ENCODE data around the gene CELSR1. TPM values are rescaled to one million over a fixed set of nuclear protein-coding genes. Genes with fewer than 3 reads are reported as not detected.

CELSR1 gene
- total and polyA plus RNA-seq, 2 donors from 2014 or later: 15.7 to 49.9 TPM

DNA sequence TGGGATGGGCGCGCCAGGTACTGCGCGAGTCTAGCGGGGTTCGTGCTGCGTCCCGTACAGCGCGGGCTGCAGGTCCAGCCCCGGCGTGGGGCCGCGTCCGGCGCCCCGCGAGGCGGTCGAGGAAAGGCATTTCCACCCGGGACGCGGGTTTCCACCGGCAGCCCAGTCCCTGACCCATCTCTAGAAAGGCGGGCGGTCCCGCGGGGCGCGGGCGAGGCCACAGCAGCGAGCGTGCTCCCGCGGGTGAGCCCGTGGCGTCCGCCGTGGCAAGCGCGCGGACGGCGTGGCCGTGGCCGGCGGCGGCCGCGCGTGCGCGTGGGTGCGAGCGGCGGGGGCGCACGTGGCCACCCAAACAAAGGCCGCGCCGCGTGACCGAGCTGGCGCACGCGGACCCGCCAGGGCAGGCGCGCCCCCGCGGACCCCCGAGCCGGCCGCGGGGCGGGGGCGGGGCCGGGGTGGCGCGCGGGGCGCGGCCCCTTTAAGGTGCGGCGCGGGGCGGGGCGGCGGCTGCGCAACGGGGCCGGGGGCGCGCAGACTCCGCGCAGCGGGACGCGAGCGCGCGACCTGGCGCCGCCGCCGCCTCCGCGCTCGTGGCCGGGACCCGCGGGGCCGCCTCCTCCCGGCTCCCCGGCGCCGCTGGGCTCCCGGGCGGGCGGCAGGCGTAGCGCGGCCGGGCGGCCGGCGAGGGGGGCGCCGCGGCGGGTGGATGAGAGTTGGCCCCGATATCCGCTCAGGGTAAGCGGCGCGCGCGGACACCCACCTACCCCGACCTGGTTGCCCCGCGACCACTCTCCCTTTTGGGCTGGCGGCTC, 39.3 kb upstream of the CELSR1 start:
- Histone ChIP-seq H3K9ac (ENCODE audit: low read length in 3 of 3) (peak overlapping the region in 1 of 3 donors; percentile 22), H3K4me1 (ENCODE audit: control insufficient read depth in 2 of 3, insufficient read depth in 2 of 3, low read depth in 1 of 3, low read length in 3 of 3) (peaks cover 0 to 42% (median 24%) of the 10 kb centered on the region in 3 donors), H3K9me3 (ENCODE audit: control insufficient read depth in 2 of 3, insufficient read depth in 1 of 3, low read length in 3 of 3) (peaks cover 0 to 3% (median 0%) of the 10 kb centered on the region in 3 donors), H3K27me3 (ENCODE audit: control insufficient read depth, insufficient read depth, low read length) (no peaks in the 10 kb centered on the region), H3K4me3 (ENCODE audit: low read length in 3 of 3) (peak overlapping the region in 2 of 3 donors; percentile 2 to 49), H3K27ac (ENCODE audit: low read depth in 2 of 2, low read length in 2 of 2) (no peak overlapping the region), H3K36me3 (ENCODE audit: control insufficient read depth in 2 of 3, insufficient read depth in 3 of 3, low read length in 3 of 3) (no peaks in the 10 kb centered on the region)
- TF ChIP-seq, protein P1, sequence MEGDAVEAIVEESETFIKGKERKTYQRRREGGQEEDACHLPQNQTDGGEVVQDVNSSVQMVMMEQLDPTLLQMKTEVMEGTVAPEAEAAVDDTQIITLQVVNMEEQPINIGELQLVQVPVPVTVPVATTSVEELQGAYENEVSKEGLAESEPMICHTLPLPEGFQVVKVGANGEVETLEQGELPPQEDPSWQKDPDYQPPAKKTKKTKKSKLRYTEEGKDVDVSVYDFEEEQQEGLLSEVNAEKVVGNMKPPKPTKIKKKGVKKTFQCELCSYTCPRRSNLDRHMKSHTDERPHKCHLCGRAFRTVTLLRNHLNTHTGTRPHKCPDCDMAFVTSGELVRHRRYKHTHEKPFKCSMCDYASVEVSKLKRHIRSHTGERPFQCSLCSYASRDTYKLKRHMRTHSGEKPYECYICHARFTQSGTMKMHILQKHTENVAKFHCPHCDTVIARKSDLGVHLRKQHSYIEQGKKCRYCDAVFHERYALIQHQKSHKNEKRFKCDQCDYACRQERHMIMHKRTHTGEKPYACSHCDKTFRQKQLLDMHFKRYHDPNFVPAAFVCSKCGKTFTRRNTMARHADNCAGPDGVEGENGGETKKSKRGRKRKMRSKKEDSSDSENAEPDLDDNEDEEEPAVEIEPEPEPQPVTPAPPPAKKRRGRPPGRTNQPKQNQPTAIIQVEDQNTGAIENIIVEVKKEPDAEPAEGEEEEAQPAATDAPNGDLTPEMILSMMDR (IDR thresholded peaks at IDR 0.05; ENCODE audit: borderline replicate concordance, extremely low read depth, insufficient read depth): no peak
- intact Hi-C loops (cut with DNase I): no loop called here
- peak; percentile 45 to 82 (median 65) for DNase-seq
- no peak for FAIRE-seq

DNA sequence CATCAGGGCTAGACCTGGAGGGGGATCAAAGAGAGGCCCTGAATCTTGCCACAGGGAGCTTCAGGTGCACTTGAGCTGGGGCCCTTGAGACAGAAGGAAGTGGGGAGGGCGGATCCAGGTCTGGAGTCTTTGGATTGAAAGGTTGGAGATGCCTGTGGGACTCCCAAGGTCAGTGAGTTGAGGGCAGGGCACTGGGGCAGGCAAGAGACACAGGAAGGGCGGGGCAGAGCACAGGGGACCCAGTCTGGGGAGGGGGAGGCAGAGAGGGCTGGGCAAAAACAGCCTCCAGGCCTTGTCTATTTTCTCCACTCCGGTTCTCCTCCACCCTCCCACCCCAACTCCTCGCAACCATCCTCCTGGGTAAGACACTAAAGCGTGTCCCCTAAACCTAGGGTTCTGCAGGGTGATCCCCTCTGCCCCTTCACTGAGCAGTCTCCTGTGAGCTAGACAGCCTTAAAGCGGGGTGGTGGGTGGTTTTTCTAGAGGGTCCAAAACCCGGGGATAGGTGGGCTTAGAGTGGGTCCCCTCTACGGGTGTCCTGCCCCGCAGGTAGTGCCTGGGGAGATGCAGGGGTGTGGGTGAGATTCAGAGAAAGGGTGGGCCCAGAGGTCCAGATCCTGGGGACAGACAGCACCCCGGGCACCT, 38.6 kb upstream of the CELSR1 start:
- Histone ChIP-seq H3K9me3 (ENCODE audit: control insufficient read depth in 2 of 3, insufficient read depth in 1 of 3, low read length in 3 of 3) (peaks cover 0 to 4% (median 0%) of the 10 kb centered on the region in 3 donors), H3K9ac (ENCODE audit: low read length in 3 of 3) (peak overlapping the region in 1 of 3 donors; percentile 22), H3K4me3 (ENCODE audit: low read length in 3 of 3) (peak overlapping the region in 2 of 3 donors; percentile 2 to 49), H3K4me1 (ENCODE audit: control insufficient read depth in 2 of 3, insufficient read depth in 2 of 3, low read depth in 1 of 3, low read length in 3 of 3) (peaks cover 0 to 36% (median 17%) of the 10 kb centered on the region in 3 donors), H3K36me3 (ENCODE audit: control insufficient read depth in 2 of 3, insufficient read depth in 3 of 3, low read length in 3 of 3) (no peaks in the 10 kb centered on the region), H3K27me3 (ENCODE audit: control insufficient read depth, insufficient read depth, low read length) (no peaks in the 10 kb centered on the region), H3K27ac (ENCODE audit: low read depth in 2 of 2, low read length in 2 of 2) (peak overlapping the region; percentile 28 to 63)
- intact Hi-C loops (cut with DNase I): no loop called here
- FAIRE-seq: no peak
- peak in 1 of 5 donors; percentile 73 for DNase-seq
- TF ChIP-seq, protein P1 (IDR thresholded peaks at IDR 0.05; ENCODE audit: borderline replicate concordance, extremely low read depth, insufficient read depth): no peak

DNA sequence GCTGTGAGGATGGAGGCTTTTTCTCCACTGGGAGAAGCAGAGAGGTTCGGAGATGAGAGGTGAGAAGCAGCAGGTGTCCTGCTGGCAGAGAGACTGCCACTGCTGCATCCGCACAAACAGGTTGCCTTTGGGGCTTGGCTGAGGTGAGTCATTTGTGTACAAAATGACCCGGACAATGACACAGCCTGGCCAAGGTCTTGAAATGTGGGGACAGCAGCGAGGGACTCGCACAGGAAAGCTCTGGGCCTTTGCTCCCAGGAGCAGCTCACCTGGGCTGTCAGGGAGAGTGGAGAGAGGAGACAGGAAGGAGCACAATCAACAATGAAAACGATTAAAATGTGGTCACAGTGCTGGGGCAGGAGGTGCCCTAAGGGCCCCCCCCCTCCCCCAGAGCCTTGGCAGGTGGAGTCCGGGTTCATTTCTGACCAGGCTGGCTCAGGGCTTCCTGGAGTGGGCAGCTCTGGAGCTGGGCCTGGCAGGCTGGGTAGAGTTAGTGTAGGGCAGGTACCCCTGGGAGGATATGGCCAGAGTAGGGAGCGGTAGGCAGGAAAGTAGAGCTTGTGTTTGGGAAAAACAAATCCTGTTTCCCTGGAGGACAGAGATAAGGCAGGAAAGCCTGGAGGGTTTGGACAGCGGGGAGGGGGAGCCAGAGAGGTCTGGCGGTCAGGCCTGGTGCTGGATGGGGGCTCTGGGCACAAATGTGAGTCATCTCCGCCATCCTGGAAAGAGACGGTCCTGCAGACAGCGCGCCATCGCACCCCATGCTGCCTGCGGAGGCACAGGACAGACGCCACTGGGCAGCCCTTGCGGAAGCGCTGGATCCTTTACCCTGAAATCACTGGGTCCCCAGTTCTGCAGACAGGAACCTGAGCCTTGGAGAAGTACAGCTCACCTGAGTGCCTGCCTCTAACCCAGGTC, 37.8 kb upstream of the CELSR1 start:
- Histone ChIP-seq H3K9me3 (ENCODE audit: control insufficient read depth in 2 of 3, insufficient read depth in 1 of 3, low read length in 3 of 3) (peaks cover 0 to 4% (median 0%) of the 10 kb centered on the region in 3 donors), H3K4me1 (ENCODE audit: control insufficient read depth in 2 of 3, insufficient read depth in 2 of 3, low read depth in 1 of 3, low read length in 3 of 3) (peaks cover 0 to 34% (median 15%) of the 10 kb centered on the region in 3 donors), H3K4me3 (ENCODE audit: low read length in 3 of 3) (no peak overlapping the region), H3K27ac (ENCODE audit: low read depth in 2 of 2, low read length in 2 of 2) (peak overlapping the region; percentile 63 to 72), H3K36me3 (ENCODE audit: control insufficient read depth in 2 of 3, insufficient read depth in 3 of 3, low read length in 3 of 3) (no peaks in the 10 kb centered on the region), H3K9ac (ENCODE audit: low read length in 3 of 3) (peak overlapping the region in 1 of 3 donors; percentile 36), H3K27me3 (ENCODE audit: control insufficient read depth, insufficient read depth, low read length) (no peaks in the 10 kb centered on the region)
- intact Hi-C loops (cut with DNase I): no loop called here
- DNase-seq: peak in 2 of 5 donors; percentile 32 to 81
- FAIRE-seq: no peak
- TF ChIP-seq, protein P1 (IDR thresholded peaks at IDR 0.05; ENCODE audit: borderline replicate concordance, extremely low read depth, insufficient read depth): no peak

Measured in kidney (tissue), 14 donors.